Glutamatergic neuron (in vitro differentiated cells): Measurements from ENCODE around the gene CLDN17. TPM values are rescaled to one million over a fixed set of nuclear protein-coding genes. Genes with fewer than 3 reads are reported as not detected.

Experiments used
- DNase-seq: peaks from one replicate; pipeline ENCODE4 v3.0.0; 2022
- H3K27ac Mint-ChIP-seq: one replicate; pipeline ENCODE4 v1.8.0; 2020; ENCODE audit warnings: mild to moderate bottlenecking, mixed read lengths, inconsistent platforms; ENCODE audit not compliant: unreplicated experiment
- H3K27me3 Mint-ChIP-seq: one replicate; pipeline ENCODE4 v1.8.0; 2020; ENCODE audit warnings: mild to moderate bottlenecking, moderate library complexity, mixed read lengths, inconsistent platforms; ENCODE audit not compliant: unreplicated experiment
- H3K36me3 Mint-ChIP-seq: one replicate; pipeline ENCODE4 v1.8.0; 2020; ENCODE audit warnings: mild to moderate bottlenecking, mixed read lengths, inconsistent platforms; ENCODE audit not compliant: unreplicated experiment
- H3K4me1 Mint-ChIP-seq: one replicate; pipeline ENCODE4 v1.8.0; 2020; ENCODE audit warnings: mild to moderate bottlenecking, low read depth, mixed read lengths, inconsistent platforms; ENCODE audit not compliant: unreplicated experiment
- H3K4me3 Mint-ChIP-seq: one replicate; pipeline ENCODE4 v1.8.0; 2020; ENCODE audit warnings: mild to moderate bottlenecking, mixed read lengths, inconsistent platforms; ENCODE audit not compliant: unreplicated experiment
- H3K9me3 Mint-ChIP-seq: one replicate; pipeline ENCODE4 v1.8.0; 2020; ENCODE audit warnings: mild to moderate bottlenecking, moderate library complexity, mixed read lengths, inconsistent platforms; ENCODE audit not compliant: unreplicated experiment
- long read RNA-seq: library from polyadenylated mRNA; unstranded; transcript quantifications from one replicate; pipeline ENCODE4 v2.0.0, GENCODE V29; 2020; ENCODE audit not compliant: unreplicated experiment
- total RNA-seq: library from RNA; stranded (reverse); fragmentation: NEBNext Ultra II Directional; extraction: Animal tissue kit (Norgen Biotek cat#: 25700); gene quantifications from one replicate; pipeline ENCODE4 v1.2.1, GENCODE V29; 2021; ENCODE audit not compliant: unreplicated experiment
- TF ChIP-seq, protein P1 (sequence below): fragments of 200-600 bp; sonication (generic); IDR thresholded peaks from one replicate; pipeline ENCODE4 v1.5.0; 2021; ENCODE audit not compliant: partially characterized antibody, unreplicated experiment

The CLDN17 gene, protein sequence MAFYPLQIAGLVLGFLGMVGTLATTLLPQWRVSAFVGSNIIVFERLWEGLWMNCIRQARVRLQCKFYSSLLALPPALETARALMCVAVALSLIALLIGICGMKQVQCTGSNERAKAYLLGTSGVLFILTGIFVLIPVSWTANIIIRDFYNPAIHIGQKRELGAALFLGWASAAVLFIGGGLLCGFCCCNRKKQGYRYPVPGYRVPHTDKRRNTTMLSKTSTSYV
- total RNA-seq = not detected
- long read RNA-seq = 0 reads

DNA sequence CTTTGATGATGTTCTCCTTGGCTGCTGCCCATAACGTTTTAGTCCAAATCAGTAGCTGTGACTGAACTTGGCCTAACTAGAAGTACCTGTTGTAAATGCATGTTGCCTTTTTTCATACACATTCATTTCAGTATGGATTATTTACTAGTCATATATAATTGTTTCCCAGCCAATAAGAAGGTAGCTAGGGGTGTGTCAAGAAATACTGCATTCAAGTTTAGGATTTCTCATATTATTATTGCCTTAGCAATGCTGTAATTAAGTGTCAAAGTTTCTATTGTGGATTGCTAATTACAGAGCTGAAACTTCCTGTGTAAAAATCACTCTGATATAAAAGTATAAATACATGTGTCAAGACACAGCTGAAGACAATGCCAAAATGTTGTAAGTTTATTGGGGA lies at the start of gene CLDN17:
Gene CLDN17, minus strand, starts transcription at position 101 of the 400 bp plus-strand sequence. CDS start 188 bp downstream, outside the sequence.
- Mint-ChIP-seq H3K4me3 (no peak within 1 kb of the TSS), H3K9me3 (no peaks in the 10 kb centered on the region), H3K27ac (no peak within 1 kb of the TSS), H3K27me3 (peaks cover 1% of the 10 kb centered on the region), H3K4me1 (no peaks in the 10 kb centered on the region), H3K36me3 (no peaks in the 10 kb centered on the region)
- DNase-seq = no peak
- TF ChIP-seq, protein P1, sequence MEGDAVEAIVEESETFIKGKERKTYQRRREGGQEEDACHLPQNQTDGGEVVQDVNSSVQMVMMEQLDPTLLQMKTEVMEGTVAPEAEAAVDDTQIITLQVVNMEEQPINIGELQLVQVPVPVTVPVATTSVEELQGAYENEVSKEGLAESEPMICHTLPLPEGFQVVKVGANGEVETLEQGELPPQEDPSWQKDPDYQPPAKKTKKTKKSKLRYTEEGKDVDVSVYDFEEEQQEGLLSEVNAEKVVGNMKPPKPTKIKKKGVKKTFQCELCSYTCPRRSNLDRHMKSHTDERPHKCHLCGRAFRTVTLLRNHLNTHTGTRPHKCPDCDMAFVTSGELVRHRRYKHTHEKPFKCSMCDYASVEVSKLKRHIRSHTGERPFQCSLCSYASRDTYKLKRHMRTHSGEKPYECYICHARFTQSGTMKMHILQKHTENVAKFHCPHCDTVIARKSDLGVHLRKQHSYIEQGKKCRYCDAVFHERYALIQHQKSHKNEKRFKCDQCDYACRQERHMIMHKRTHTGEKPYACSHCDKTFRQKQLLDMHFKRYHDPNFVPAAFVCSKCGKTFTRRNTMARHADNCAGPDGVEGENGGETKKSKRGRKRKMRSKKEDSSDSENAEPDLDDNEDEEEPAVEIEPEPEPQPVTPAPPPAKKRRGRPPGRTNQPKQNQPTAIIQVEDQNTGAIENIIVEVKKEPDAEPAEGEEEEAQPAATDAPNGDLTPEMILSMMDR = no peak

DNA sequence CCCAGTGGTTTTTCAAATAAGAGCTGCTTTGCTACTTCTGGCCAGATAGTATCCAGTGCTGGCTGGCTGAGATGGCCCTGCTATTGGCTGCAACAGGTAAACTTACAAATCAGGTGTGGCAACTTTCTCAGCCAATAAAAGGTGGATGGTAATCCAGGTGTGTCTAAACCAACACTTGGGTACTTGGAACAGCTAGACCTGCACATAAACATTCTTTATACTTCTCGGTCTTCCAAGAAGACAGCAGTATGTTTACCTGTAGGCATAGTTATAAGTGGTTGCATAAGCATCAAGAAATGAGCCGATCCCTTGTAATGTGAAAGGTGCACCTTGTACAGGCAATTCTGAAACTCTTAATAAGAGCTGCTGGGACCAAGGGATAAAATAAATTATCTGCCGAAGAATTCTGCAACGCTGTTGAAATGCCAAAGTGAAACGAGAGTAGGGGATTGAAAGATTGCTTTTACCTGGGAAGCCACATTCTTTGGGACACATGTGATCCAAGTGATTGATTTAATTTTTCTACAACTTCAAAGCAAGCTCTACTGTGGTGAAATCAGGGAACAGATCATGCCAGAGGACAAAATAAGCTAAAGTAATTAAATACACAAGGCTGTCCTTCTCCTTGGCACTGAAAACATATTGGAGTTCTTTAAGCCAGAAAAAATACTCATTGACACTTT lies 49.6 kb upstream of the CLDN17 start, which contains the start of gene CLDN8:
Gene CLDN8, minus strand, starts transcription at position 57 of the 683 bp plus-strand sequence. CDS start 172 bp downstream, outside the sequence.
- Mint-ChIP-seq H3K27ac (no peak within 1 kb of the TSS), H3K27me3 (no peaks in the 10 kb centered on the region), H3K4me1 (no peaks in the 10 kb centered on the region), H3K36me3 (no peaks in the 10 kb centered on the region), H3K9me3 (no peaks in the 10 kb centered on the region), H3K4me3 (no peak within 1 kb of the TSS)
- DNase-seq = no peak
- TF ChIP-seq, protein P1 = no peak

DNA sequence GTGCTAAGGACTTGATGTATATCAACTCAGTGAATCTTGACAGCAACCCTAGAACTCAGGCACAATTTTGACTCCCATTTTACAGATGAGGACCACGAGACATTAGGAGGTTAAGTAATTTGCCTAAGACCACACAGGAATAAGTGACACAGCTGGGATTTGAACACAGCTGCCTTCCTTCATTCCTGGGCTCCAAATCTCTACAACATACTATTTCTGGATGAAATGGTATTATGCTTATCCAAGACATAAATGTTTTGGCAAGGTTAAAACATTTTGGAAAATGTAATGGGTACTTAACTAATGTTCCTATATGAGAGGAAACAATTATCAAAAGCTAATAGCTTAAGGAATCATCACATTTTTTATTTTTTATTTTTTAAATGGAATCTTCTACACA lies 44.5 kb upstream of the CLDN17 start:
- TF ChIP-seq, protein P1 = no peak
- Mint-ChIP-seq H3K36me3 (no peaks in the 10 kb centered on the region), H3K27ac (no peak overlapping the region), H3K9me3 (no peaks in the 10 kb centered on the region), H3K4me1 (no peaks in the 10 kb centered on the region), H3K27me3 (no peaks in the 10 kb centered on the region), H3K4me3 (no peak overlapping the region)
- DNase-seq = no peak

DNA sequence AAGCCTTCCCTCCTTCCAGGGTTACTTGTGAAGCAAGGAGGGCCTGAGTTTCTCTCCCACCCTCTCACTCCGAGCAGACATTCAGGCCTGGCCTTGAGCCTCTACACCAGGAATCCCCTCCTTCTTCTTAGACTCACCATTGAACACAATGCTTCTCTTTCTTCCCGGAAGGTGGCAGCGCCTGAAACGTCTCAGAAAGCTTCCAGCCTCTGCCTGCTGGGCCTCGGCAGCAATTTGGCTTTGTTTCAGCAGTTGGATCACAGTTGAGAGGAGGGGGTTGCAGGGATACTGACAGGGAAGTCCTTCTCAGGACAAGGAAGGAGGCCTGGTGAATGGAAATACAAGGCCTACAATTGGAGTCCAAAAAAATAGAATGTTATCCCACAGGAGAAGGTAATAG lies 43.0 kb upstream of the CLDN17 start:
- H3K4me1 Mint-ChIP-seq = no peaks in the 10 kb centered on the region
- no peak overlapping the region for H3K4me3 Mint-ChIP-seq
- H3K27ac Mint-ChIP-seq = no peak overlapping the region
- H3K36me3 Mint-ChIP-seq = no peaks in the 10 kb centered on the region
- DNase-seq = no peak
- TF ChIP-seq, protein P1 = no peak
- peaks cover 2% of the 10 kb centered on the region for H3K27me3 Mint-ChIP-seq
- no peaks in the 10 kb centered on the region for H3K9me3 Mint-ChIP-seq

DNA sequence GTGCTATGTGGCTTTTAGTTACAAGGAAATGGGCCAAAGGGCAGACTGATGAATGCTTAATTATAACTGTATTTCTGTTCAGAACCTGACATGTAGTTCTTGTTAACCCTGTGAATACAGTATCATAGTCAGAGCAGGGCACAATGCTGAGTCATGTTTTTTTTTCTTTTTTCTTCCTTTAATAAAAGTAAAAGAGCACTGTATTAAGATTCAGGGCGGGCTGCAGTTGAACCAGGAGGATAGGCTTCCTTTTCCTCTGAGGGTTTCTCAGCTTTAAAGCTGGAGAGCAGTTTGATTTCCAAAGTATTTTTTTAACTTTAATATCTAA lies 40.6 kb upstream of the CLDN17 start:
- H3K36me3 Mint-ChIP-seq = no peaks in the 10 kb centered on the region
- TF ChIP-seq, protein P1 = no peak
- no peaks in the 10 kb centered on the region for H3K9me3 Mint-ChIP-seq
- H3K27ac Mint-ChIP-seq = no peak overlapping the region
- H3K4me3 Mint-ChIP-seq = no peak overlapping the region
- no peak for DNase-seq
- H3K4me1 Mint-ChIP-seq = no peaks in the 10 kb centered on the region
- H3K27me3 Mint-ChIP-seq = peaks cover 2% of the 10 kb centered on the region
